Right hindlimb (tissue), 1 donor: Measurements from ENCODE around the gene ENTHD1.
"Not testable (repeated sequence)": the region's sequence is repeated elsewhere in the genome, so short reads cannot be mapped to it uniquely, and the experiment has no call there.

ENCODE experiments used
- DNase-seq: peaks from one replicate; pipeline ENCODE4 v3.0.0-alpha.2; 2018

The ENTHD1 gene

GRCh38 chr22:39776295-39777009 lies 117.1 kb downstream of the ENTHD1 start:
- DNase-seq: no peak

- no peak for DNase-seq
These were observed 119.5 kb downstream of the ENTHD1 start for GRCh38 chr22:39773976-39774539.

- no peak for DNase-seq
These were observed 120.1 kb downstream of the ENTHD1 start for GRCh38 chr22:39773503-39773902.

- no peak for DNase-seq
These were observed 122.1 kb downstream of the ENTHD1 start for GRCh38 chr22:39771486-39771885.

GRCh38 chr22:39765661-39766060 lies 127.9 kb downstream of the ENTHD1 start:
- no peak for DNase-seq

GRCh38 chr22:39765046-39765445 lies 128.5 kb downstream of the ENTHD1 start:
- no peak for DNase-seq

GRCh38 chr22:39763276-39763675 lies 130.3 kb downstream of the ENTHD1 start:
- no peak for DNase-seq

- DNase-seq: no peak
These were observed 142.8 kb downstream of the ENTHD1 start for GRCh38 chr22:39750759-39751158.

GRCh38 chr22:39748877-39749276 lies 144.7 kb downstream of the ENTHD1 start:
- no peak for DNase-seq

GRCh38 chr22:39746600-39747262 lies 146.8 kb downstream of the ENTHD1 start:
- no peak for DNase-seq

- no peak for DNase-seq
These were observed 147.8 kb downstream of the ENTHD1 start for GRCh38 chr22:39745789-39746188.

- DNase-seq: no peak
These were observed 149.2 kb downstream of the ENTHD1 start for GRCh38 chr22:39744353-39744752.

- DNase-seq: no peak
These were observed 149.6 kb downstream of the ENTHD1 start for GRCh38 chr22:39743935-39744334.

GRCh38 chr22:39739338-39740027 lies 154.1 kb downstream of the ENTHD1 start:
- DNase-seq: no peak

- DNase-seq: no peak
These were observed 154.8 kb downstream of the ENTHD1 start for GRCh38 chr22:39738746-39739145.

GRCh38 chr22:39735776-39736175 lies 157.8 kb downstream of the ENTHD1 start:
- no peak for DNase-seq

GRCh38 chr22:39734866-39735265 lies 158.7 kb downstream of the ENTHD1 start:
- no peak for DNase-seq

- DNase-seq: not testable (repeated sequence)
These were observed 159.5 kb downstream of the ENTHD1 start for GRCh38 chr22:39734046-39734445.

GRCh38 chr22:39733191-39733590 lies 160.4 kb downstream of the ENTHD1 start:
- DNase-seq: no peak

GRCh38 chr22:39732625-39733024 lies 160.9 kb downstream of the ENTHD1 start:
- DNase-seq: no peak

GRCh38 chr22:39731881-39732555 lies 161.5 kb downstream of the ENTHD1 start:
- DNase-seq: no peak

GRCh38 chr22:39731481-39731880 lies 162.1 kb downstream of the ENTHD1 start:
- DNase-seq: no peak
